HG03521 (cell line): ENCODE data around the gene AP1M1.
A peak's percentile ranks its signal among the peaks of the same experiment; 100 is the strongest.

Experiments
- ATAC-seq: cut with Tn5 transposase; IDR thresholded peaks from one replicate; pipeline ENCODE4 v1.9.1; 2021; ENCODE audit warnings: mild to moderate bottlenecking, moderate library complexity; ENCODE audit not compliant: unreplicated experiment

The AP1M1 gene

DNA sequence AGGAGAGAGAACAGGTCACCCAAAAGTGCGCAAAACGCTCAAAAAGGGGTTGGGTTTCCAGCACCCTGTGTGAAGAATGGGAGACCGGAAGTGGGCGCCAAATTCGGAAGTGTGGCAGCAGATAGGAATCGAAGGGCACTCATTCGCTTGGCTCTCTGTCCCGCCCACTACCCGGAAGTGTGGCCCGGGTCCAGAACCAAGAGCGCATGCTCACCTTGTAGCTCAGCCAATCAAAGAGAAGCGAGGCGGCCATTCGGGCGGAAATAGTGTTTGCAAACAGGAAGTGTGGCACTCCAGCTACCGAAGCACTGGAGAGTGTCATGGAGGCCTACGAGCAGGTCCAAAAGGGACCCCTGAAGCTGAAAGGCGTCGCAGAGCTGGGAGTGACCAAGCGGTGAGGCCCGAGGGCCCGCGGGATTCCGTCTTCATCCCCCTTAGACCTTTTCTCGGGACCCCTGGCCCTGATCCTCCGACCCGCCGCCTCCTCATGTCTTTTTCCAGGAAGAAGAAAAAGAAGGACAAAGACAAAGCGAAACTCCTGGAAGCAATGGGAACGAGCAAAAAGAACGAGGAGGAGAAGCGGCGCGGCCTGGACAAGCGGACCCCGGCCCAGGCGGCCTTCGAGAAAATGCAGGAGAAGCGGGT, 12.5 kb upstream of the AP1M1 start, which contains the start of gene FAM32A:
Gene FAM32A, plus strand, starts transcription at position 288 of the 645 bp plus-strand sequence. Its CDS starts 33 bp downstream, at position 321.
- ATAC-seq: peak; percentile 84

DNA sequence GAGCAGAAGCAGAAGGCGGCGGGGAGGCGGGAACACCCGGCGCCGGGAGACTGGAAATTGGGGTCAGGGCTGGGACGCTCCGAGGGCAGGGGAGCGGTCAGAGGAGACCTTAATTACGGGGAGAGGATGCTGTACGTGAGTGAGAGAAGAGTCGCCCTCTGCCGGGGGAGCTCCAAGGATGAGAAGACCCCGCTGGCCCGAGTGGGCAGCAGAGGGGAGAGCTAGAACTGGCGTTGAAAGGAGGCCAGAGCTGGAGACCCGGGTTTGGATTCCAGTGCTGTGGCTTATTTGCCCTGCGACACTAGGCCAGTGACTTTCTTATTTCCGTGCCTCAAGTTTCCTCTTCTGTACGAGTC, 12.0 kb upstream of the AP1M1 start:
- no peak for ATAC-seq

DNA sequence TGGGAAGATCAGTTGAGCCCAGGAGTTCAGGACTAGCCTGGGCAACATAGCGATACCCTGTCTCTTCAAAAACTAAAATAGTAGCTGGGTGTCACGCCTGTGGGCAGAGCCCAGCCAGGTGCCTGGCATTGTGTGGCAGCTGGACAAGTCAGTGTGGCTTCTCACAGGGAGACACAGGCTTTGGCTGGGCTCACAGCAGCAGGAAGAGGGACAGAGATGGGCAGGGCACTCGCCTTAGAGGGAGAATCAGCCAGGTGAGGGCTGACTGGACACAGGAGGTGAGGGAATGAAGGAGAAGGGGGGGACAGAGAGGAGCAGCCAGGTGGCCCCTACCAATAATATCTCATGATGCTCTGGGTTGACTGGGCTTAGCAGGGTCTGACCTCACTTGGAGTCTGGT, 9.2 kb upstream of the AP1M1 start:
- ATAC-seq: no peak

DNA sequence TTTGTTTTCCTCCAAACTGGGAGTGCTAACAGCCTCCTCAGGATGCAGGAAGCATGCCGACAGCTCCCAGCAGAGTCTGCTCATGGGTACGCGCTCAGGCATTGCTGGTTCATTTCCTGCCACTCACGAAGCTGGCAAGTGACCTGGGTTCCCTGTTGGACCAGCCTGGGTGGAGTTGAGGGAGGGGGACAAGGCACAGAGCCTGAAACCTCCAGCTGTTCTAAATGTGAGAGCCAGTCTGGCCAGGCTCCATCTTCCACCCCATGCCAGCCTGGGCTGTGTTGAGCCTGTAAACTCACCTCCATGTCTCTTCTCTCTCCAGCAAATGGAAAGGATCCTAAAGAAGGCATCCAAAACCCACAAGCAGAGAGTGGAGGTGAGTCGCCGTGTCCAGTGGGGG, 7.5 kb upstream of the AP1M1 start:
- ATAC-seq: no peak

DNA sequence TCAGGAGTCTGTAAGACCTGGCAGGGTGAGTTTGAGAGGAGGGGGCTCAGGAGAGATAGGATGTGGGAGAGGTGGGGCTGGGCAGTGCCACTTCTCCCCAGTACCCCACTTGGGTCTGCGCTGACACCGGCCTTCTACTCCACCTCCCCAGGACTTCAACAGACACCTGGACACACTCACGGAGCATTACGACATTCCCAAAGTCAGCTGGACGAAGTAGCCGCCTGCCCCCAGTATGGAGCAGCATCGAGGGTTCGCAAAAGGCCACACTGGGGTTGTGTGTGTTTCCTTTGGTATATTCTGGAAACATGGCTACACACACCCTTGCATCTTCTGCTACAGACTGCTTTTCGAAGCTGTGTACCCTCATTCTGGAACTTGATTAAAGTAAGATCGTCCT, 7.0 kb upstream of the AP1M1 start:
- ATAC-seq: no peak

DNA sequence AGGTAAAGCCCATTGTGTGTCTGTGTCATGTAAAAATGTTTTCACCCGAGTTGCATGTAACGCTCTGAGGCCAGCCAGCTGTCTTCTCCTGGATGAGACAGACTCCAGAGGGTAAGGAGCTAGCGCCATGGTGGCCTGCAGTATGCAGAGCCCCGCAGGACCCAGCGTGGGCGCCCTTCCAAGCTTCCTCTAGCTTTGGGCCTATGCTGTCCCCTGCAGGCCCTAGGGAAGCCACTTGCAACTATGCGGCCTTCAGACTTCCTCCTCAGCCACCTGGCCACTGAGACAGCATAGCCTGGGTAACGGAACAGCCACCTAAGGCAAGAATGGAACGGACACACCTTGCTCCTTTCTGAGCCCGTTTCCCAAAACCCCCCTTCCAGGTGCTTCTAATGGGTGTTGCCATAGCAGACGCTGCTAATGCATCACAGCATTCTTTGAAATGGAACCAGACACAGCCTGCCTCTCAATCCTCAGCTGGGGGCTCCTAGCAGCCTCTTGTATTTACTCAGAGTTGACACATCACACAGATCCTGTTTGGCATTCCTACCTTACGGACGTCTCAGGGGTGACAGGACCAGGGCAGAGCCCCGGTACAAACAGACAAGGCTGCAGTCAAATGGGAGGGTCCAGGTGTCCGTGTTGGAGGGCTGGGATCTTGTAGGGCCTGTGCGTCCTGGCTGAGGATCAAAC, 6.3 kb upstream of the AP1M1 start:
- ATAC-seq: no peak

DNA sequence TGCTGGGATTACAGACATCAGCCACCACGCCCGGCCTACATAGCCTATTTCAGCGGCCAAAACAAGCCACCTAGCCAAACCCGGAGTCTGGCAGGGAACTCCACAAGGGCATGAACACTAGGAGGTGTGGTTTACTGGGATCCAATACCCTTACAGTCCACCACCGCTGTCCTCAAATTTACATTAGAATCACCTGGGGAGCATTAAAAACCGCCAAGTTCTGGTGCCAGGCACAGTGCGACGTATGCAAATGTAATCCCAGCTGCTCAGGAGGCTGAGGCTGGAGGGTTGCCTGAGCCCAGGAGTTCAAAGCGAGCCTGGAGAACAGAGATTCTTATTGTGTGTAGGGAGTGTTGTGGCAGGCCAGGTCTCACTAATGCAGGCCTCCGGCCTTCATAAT, 4.2 kb upstream of the AP1M1 start:
- no peak for ATAC-seq

DNA sequence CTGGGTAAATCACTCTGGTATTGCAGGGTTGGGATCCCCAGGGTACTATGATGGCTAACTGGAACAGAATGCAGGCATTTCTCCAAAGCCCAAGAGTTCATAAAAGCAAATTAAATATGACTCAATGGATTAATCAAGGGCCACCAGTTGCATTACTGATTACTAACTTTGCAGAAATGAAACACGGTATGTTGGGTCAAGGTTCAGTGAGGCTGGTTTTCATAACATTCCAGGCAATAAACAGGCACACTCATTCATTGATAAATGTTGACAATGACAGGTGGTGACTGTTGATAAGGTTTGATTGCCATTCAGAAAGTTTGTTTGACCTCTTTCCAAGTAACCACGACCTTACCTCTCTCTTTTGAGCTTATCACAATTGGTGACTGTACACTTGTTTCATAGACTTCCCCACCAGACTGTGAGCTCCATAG, 506 bp upstream of the AP1M1 start:
- no peak for ATAC-seq

DNA sequence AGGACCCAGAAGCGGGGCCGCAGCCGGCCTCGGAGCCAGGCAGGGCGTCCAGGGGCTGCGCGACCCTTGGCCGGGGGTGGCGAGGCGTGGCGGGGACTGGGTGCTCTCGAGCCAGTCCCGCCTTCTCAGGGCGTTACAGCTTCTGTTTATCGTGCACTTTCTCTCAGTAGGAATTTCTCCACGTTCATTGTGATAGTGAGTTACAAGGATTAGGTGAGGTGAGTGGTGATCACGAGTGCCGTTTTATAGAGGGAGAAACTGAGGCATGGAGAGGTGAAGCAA, 600 bp downstream of the AP1M1 start:
- peak; percentile 9 for ATAC-seq

DNA sequence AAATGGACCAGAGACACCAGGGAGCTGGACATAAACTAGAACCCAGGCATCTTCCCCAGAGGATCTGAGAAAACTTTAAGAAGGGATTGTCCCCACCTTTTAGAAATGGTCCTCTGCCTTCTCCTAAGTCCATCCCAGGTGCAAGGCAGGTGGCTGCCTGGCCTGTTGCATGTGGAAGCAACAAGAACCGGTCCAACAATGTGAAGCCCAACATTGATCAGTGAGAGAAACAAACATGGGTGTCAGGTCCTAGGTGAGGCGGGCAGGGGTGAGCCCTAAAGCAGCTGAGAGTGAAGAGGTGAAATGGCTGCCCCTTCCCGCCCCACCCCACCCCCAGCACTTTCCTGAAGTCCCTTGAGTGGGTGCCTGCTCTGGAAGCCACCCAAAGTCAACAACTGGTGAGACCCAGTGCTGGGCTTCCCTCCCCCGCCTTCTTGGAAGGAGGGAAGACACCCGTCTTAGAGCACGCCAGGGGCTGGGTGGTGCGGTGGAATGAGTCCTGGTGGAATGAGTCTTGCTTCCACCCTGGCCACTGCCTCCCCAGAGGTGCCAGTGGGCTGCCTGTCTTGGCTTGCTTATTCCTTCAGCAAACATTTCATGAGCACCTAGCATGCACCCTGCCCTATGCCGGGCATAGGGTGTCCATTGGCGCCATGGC, 1.7 kb downstream of the AP1M1 start:
- no peak for ATAC-seq

DNA sequence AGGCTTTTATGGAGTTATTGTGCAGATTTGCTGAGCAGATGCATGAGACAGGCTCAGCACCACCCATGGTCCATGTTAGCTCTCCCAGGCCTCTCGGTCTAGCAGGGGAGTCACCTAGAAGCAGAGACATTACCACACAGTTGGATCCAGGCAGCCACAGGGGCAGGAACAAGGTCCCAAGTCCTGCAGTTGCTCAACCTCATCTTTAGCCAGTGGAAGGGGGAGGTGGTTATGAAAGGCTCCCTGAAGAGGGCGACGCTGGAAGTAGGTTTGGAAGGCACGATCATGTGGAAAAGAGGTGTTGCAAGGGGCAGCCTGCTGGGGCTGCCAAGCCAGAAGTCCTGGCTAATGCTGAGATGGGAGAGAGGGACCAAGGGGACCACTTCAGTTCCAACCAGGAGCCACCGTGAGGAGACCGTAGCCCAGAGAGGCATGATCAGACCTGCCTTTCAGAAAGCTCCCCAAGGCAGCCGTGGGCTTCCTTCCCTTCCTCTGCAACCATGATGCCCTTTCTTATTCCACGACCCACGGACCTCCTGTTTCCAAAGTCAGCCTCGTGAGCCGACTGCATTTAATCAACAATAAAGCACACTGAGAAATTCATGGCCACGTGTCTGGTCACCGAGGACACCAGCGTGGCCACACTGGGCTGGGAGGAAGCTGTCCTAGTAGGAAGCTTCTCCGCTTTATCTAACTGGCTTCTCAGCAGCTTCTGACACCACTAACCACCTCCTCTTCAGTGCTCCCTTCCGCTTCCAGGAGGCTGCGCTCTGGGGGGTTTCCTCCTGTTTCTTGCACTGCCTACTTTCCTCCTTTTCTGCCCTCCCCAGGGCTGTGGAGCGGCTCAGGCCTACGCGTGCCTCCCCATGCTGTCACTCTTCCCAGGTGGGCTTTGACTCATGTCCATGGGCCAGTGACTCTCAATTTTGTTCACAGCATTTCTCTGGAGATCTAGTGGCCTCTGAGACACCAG, 2.6 kb downstream of the AP1M1 start:
- ATAC-seq: no peak

DNA sequence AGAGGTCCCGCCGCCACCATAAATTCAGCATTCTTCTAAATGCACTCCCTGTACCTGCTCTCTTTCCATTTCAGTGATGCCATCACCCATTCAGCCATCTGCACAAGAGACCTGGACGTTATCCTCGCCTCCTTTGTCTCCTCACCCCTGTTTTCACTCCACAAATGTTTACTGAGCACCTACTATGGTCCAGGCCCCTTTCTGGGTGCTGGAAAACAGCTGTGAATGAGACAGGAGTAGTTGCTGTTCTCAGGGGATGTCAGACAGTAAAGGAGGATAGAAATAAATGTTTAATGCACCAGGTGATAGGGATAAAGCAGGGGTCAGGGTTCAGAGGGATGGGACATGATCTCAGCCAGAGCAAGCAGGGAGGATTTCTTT, 3.3 kb downstream of the AP1M1 start:
- ATAC-seq: no peak

DNA sequence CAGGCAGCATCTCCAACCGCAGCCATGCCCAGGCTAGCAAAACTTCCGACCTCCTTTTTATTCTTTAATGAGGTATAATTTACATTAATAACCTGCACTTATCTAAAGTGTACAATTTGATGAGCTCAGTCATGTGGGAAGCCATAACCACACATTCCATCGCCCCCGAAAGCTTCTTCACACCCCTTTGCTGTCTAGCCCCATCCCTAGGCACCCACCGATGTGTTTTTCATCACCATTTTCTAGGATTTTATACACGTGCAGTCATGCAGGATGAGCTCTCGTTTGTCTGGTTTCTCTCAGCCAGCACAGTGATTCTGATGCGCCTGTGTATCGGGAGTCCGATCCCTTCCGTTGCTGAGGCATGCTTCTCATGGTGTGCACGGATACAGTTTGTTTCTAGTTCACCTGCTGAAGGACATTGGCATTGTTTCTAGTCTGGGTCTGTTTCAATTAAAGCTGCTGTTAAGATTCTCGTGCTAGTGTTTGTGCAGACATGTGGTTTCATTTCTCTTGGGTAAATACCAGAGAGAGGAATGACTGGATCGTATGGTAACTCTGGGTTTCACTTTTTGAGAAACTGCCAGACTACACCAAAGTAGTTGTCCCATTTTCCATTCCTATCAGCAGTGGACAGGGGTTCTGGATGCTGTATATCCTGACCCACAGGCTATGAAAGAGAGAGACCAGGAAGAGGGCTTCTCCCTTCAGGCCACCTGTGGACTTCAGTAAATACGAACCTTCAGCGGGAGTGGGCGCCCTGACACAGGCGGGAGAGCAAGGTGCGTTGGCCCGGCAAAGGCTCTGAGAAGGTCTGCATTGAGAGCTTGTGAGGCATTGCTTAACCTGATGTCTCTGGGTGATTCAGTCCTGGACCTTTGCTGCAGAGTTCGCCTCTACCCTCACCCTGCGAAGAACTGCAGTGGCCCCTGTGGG, 4.9 kb downstream of the AP1M1 start:
- no peak for ATAC-seq

DNA sequence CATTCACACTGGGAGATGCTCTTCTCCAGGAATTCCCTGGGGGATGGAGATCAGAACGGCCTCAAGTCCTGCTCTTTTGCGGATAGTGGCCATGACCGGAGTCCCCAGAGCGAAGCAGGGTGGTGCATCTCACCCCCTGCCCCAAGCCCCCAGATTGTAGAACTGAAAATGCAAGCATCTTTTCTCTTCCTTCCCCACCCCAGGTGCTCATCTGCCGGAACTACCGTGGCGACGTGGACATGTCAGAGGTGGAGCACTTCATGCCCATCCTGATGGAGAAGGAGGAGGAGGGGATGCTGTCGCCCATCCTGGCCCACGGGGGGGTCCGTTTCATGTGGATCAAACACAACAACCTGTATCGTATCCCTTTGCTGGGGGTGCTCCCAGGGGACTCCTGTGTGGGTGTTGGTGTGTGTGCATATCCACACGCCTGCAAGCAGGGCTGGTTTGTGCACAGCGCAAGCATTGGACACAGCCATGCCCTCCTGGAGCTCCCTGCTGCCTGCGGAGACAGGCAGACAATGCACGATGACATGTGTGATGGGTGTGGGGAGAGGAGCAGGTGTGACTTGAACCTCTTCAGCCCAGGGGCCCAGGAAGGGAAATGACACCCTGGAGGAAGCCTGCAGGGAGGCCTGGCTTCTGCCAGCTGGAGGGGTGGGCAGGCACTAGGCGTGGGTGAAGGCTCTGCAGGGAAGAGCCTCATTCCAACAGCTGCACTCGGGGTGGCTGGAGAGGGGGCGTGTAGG, 5.7 kb downstream of the AP1M1 start:
- no peak for ATAC-seq

DNA sequence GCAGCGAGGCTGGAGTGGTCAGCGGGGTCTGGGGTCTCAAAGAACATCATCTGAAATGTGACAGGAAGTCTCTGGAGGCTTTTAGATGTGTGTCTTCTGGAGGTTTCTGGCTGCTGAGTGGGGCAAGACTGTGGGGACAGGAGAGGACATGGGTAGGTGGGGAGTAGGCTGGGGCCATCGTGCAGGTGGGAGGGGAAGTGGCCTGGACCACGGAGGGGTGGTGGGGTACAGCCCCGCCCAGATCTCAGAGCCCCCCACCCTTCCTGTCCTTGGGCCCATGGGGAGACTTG, 6.2 kb downstream of the AP1M1 start:
- ATAC-seq: no peak

DNA sequence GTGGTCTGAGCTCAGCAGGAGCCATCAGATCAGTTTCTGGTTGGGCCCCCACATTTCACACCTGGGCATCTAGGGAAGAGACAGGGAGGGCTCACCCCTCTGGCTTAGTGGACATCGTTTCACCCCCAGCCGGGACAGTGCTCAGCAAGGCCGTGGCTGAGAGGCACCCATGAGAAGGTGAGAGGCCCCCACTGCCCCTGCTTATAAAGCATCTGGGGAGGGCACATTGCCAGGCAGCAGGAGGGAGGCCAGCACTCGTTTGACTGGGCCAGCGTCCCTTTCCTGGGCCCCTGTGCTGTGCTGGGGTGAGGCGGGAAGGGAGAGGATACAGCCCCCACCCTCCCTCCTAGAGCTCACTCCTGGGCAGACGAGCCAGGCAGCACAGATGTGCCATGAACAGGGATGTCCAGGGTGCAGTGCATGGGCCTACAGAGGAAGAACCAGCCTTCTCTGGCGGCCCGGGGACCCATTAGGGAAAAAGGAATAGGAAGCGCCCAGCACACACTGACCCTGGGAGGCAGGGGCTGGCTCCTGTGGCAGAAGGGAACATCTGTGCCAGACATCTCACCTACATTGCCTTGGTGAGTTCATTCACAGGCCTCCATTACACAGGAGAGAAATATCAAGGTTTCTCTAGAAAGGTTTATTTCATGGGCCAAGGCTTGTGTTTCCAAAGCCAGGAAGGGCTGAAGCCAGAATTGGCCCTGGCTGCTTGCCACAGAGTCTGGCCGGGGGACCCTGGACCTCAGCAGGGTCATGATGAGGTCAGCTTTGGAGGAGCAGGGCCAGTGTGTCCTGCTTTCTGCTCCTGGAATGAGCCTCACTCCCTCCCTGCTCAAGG, 7.7 kb downstream of the AP1M1 start:
- ATAC-seq: no peak

DNA sequence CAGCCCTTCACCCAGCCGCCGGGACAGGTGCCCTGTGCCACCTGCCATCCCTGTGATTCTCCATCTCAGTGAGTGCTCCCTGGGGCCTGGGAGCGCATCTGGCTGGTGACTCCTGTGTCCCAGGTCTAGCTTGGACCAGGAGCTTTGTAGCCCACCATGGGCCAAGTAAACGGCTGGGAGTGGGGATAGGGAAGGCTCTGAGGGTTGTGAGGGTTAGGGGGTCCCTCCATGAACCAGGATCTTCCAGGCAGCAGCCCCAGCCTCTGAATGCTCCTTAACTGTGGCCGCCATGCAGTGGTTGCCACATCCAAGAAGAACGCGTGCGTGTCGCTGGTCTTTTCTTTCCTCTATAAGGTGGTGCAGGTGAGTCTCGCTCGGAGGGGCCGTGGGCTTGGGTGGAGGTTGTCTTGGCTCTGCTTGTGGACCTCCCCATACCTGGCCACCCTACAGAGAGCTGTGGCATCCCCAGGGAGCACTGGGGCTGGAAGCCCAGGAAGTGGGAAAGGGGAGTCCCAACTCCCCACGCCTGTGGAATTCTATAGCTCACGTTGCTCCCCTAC, 8.4 kb downstream of the AP1M1 start:
- no peak for ATAC-seq

DNA sequence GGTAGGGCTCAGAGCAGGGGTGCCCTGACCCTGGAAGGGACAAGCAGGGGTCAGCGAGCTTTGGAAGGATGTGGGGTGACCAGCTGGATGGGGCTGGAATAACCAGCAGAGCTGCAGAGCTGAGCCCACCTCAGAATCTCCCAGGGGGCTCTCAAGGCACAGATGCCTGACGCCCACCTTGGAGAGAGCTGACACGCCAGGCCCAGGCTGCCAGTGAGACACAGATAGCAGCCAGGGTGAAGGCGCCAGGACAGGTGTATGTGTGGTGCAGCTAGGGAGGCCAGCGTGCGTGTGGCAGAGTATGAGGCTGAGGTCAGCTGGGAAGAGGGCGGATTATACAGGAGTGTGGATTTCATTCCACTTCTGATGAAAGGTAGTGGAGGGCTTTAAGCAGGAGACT, 8.9 kb downstream of the AP1M1 start:
- no peak for ATAC-seq

DNA sequence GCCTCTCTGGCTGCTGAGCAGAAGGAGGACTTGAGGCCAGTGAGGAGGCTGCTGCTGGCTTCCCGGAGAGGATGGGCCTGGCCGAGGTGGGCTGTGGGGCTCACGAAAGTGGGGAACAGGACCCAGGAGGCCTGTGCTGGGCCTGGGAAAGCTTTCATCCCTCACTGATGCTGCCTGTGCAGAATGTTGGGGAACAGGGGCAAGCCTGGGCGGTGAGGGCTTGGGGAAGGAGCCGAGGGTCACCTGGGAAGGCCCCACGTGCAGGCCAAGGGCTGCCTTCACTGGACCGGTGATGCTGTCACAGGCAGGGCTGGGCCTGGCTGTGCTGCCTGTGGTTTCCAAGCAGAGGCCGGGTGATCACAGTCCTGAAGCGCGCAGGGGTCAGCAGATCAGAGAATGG, 9.4 kb downstream of the AP1M1 start:
- ATAC-seq: no peak
